Neuron (in vitro differentiated cells): ENCODE measurements around the gene MYH11.
"Not testable (repeated sequence)": the region's sequence is repeated elsewhere in the genome, so short reads cannot be mapped to it uniquely, and the experiment has no call there.

Experiments used
- H2AFZ ChIP-seq: one replicate; pipeline ENCODE4 v1.6.1; 2013; ENCODE audit warnings: low read depth, mild to moderate bottlenecking, inconsistent platforms, low read length, moderate library complexity
- H3K27me3 ChIP-seq: one replicate; pipeline ENCODE4 v1.6.1; 2013; ENCODE audit warnings: low read length; ENCODE audit not compliant: insufficient read depth
- H3K36me3 ChIP-seq: one replicate; pipeline ENCODE4 v1.6.1; 2013; ENCODE audit warnings: low read length; ENCODE audit not compliant: insufficient read depth
- H3K4me1 ChIP-seq: one replicate; pipeline ENCODE4 v1.6.1; 2013; ENCODE audit warnings: low read length; ENCODE audit not compliant: insufficient read depth
- H3K4me3 ChIP-seq: 2 replicates; pipeline ENCODE4 v1.5.1; 2013; ENCODE audit warnings: mild to moderate bottlenecking, low read length, moderate library complexity
- H3K9me3 ChIP-seq: one replicate; pipeline ENCODE4 v1.6.1; 2013; ENCODE audit warnings: low read length

MYH11 gene

DNA sequence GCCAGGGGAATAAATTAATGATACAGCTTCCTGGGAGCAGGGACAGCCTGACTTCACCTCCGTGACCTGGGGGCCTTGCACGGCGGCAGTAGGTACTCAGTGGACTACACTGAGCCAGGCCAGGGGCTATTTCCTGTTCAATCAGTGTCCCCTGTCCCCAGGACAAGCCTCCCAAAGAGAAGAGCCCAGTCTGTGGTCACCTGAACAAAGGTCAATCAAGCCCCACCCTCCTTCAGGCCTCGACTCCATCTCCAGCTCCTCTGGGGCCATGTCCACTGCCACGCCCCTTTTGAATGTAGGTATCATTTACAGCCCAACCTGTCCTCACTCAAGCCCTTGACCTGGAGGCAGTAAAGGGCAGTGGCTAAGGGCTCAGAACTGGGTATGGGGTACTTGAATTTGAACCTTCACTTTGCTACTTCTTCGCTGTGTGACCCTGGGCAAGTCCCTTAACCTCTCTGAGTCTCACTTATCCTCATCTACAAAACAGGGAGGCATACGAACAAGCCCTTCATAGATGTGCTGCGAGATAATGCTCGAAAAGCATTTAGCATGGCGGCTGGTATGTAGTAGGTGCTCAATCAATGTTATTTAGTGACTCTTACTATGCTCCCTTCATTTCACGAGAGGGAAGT, 29.0 kb downstream of the MYH11 start:
- Histone ChIP-seq H3K4me1 (no peaks in the 10 kb centered on the region), H3K27me3 (no peaks in the 10 kb centered on the region), H3K36me3 (no peaks in the 10 kb centered on the region), H3K9me3 (no peaks in the 10 kb centered on the region), H2AFZ (no peak overlapping the region), H3K4me3 (no peak overlapping the region)

- no peak overlapping the region for H3K4me3 ChIP-seq
- no peak overlapping the region for H2AFZ ChIP-seq
- no peaks in the 10 kb centered on the region for H3K9me3 ChIP-seq
- no peaks in the 10 kb centered on the region for H3K27me3 ChIP-seq
- no peaks in the 10 kb centered on the region for H3K4me1 ChIP-seq
- H3K36me3 ChIP-seq: no peaks in the 10 kb centered on the region
Observed at GRCh38 chr16:15827299-15827698, 29.5 kb downstream of the MYH11 start.

DNA sequence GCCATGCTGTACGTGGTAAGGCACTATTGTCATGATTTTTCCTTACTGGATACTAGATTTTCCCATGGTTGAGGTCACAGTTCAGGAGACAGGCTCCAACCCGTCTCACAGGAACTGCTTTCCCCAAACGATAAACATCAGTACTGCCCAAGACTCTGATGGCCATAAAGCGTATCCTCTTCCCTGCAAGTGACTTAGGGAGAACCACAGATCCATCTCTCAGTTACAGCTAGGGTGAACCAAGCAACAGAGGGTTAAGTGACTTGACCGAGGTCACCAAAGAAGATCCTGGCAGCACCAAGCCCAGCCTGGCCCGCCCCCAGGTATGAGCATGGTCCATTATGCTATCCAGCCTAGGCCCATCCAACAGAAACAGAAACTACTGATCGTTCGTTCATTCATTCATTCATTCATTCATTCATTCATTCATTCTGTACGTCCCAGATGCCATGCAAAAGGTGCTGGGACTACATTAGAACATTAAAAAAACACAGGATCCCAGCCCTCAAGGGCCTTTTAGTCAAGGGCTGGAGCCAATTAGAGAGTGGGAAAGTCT, 31.0 kb downstream of the MYH11 start:
- no peaks in the 10 kb centered on the region for H3K27me3 ChIP-seq
- H3K4me3 ChIP-seq: no peak overlapping the region
- no peaks in the 10 kb centered on the region for H3K9me3 ChIP-seq
- no peaks in the 10 kb centered on the region for H3K36me3 ChIP-seq
- no peak overlapping the region for H2AFZ ChIP-seq
- H3K4me1 ChIP-seq: no peaks in the 10 kb centered on the region

DNA sequence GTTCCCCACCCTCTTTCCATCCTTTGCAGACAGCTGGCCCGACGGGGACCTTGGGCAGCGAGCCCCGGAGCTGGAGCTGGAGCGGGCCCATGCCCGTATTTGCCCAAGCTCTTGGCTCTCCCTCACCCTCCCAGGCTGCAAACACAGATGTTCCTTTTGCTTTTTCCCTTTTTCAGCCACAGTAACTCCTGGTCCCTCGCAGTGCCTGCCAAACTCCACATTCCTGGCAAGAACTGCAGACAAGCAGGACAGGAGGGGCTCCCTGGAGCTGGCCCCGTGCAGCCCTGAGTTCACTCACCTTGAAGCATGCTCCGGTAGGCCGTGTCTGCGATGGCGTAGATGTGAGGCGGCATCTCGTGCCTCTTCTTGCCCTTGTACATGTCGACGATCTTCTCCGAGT, 33.9 kb downstream of the MYH11 start:
- H2AFZ ChIP-seq: no peak overlapping the region
- H3K9me3 ChIP-seq: no peaks in the 10 kb centered on the region
- no peaks in the 10 kb centered on the region for H3K36me3 ChIP-seq
- no peaks in the 10 kb centered on the region for H3K27me3 ChIP-seq
- H3K4me3 ChIP-seq: no peak overlapping the region
- H3K4me1 ChIP-seq: no peaks in the 10 kb centered on the region

DNA sequence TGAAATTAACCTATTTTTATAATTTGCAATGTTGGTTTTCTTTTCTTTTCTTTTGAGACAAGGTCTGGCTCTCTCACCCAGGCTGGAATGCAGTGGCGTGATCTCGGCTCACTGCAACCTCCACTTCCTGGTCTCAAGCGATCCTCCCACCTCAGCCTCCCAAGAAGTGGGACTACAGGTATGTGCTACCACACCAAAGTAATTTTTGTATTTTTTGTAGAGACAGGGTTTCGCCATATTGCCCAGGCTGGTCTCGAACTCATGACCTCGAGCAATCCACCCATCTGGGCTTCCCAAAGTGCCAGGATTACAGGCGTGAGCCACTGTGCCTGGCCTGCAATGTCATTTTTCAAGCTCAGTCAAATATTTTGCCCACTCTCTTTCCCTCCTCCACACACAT, 36.0 kb downstream of the MYH11 start:
- H3K9me3 ChIP-seq: no peaks in the 10 kb centered on the region
- no peaks in the 10 kb centered on the region for H3K27me3 ChIP-seq
- no peaks in the 10 kb centered on the region for H3K4me1 ChIP-seq
- no peak overlapping the region for H3K4me3 ChIP-seq
- H3K36me3 ChIP-seq: no peaks in the 10 kb centered on the region
- no peak overlapping the region for H2AFZ ChIP-seq

DNA sequence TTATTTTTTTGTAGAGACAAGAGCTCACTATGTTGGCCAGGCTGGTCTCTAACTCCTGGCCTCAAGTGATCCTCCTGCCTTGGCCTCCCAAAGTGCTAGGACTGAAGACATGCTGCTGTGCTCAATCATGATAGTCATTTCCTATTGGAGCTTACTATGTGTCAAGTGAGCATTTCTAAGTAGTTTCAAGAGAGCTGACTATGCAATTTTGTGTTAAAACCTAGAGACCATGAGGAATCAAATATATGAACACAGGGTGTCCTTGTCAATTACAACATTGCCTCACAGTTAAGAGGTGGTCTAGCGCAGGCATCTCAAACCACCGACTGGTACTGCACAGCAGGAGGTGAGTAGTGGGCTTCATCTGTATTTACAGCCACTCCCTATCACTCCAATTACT, 37.8 kb downstream of the MYH11 start:
- Histone ChIP-seq H3K4me1 (no peaks in the 10 kb centered on the region), H3K36me3 (no peaks in the 10 kb centered on the region), H3K4me3 (no peak overlapping the region), H3K27me3 (no peaks in the 10 kb centered on the region), H3K9me3 (no peaks in the 10 kb centered on the region), H2AFZ (no peak overlapping the region)

- Histone ChIP-seq H3K9me3 (no peaks in the 10 kb centered on the region), H3K4me1 (no peaks in the 10 kb centered on the region), H3K27me3 (no peaks in the 10 kb centered on the region), H2AFZ (no peak overlapping the region), H3K4me3 (no peak overlapping the region), H3K36me3 (no peaks in the 10 kb centered on the region)
Observed at GRCh38 chr16:15817446-15817845, 39.4 kb downstream of the MYH11 start.

DNA sequence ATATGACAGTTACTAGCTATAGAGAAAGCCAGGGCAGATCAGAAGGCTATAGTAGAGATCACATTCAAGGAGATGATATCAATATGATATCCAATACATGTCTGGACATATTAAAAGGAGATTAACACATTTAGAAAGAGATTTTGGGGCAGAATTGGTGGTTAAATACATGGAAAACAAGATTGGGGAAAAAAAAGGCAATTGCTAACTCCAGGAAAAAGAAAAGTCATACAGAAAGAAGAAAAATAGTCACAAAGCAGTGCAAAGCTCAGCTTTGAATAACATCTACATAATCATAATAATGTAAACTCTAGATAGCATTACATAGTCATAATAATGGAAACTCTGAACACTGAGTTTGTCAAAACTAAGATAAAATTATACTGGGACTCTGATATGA, 40.6 kb downstream of the MYH11 start:
- Histone ChIP-seq H3K27me3 (no peaks in the 10 kb centered on the region), H3K36me3 (no peaks in the 10 kb centered on the region), H2AFZ (no peak overlapping the region), H3K4me1 (no peaks in the 10 kb centered on the region), H3K4me3 (no peak overlapping the region), H3K9me3 (no peaks in the 10 kb centered on the region)

DNA sequence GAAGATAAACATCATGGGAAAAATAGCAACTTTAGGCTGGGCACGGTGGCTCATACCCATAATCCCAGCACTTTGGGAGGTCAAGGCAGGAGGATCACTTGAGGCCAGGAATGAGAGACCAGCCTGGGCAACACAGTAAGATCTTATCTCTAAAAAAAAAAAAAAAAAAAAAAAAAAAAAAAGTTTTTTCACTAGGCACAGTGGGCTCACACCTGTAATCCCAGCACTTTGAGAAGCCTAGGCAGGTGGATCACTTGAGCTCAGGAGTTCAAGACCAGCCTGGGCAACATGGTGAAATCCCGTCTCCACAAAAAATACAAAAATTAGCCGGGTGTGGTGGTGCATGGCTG, 44.5 kb downstream of the MYH11 start:
- not testable (repeated sequence) for H3K4me3 ChIP-seq, H3K9me3 ChIP-seq, H3K36me3 ChIP-seq, H3K27me3 ChIP-seq, H2AFZ ChIP-seq, H3K4me1 ChIP-seq

DNA sequence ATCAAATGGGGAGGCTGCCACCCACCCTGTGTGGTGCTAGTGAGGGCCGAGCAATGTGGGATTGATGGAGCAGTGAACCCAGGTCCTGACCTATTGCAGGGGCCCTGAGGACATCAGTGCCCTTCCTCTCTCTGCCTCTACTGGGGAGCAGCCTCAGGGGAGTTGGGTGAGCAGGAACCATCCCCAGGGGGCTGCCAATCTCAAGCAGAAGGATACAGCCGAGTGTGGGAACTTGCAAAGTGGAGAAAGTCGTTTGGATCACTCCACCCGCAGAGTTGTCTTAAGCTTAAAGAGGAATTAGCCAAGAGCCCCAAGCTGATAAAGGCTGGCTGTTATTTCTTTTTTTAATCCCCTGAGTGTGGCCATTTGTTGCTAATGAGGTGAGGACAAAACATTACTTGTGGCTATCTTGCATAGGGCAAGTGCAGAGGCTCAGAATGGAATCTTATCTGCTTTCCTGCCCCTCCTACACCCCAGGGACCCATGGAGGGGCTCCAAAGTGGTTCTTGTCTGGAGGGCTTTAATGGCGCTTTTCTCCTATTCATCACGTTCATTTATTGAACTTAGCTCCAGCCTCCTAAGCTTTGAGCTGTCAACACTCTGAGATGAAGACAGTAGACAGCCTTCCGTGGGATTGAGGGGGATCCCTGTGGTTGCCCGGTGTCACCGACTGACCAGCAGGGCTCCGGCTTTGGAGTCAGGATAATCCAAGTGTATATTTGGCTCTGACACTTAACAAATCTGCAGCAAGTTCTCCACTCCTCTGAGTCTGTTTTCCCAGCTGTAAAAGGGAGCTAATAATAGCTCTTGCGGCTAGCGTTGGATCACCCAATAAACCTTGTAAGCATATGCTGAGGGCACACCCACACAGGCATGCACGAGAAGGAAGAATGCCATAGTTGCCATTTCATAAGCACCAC, 45.1 kb downstream of the MYH11 start:
- Histone ChIP-seq H3K9me3 (no peaks in the 10 kb centered on the region), H3K4me3 (no peak overlapping the region), H3K27me3 (peaks cover 2% of the 10 kb centered on the region), H3K4me1 (no peaks in the 10 kb centered on the region), H2AFZ (no peak overlapping the region), H3K36me3 (no peaks in the 10 kb centered on the region)

- H3K4me3 ChIP-seq: no peak overlapping the region
- H3K27me3 ChIP-seq: peaks cover 2% of the 10 kb centered on the region
- no peaks in the 10 kb centered on the region for H3K4me1 ChIP-seq
- no peak overlapping the region for H2AFZ ChIP-seq
- H3K9me3 ChIP-seq: no peaks in the 10 kb centered on the region
- H3K36me3 ChIP-seq: no peaks in the 10 kb centered on the region
Observed at GRCh38 chr16:15810949-15811348, 45.9 kb downstream of the MYH11 start.

- Histone ChIP-seq H3K27me3 (peaks cover 2% of the 10 kb centered on the region), H2AFZ (no peak overlapping the region), H3K4me1 (no peaks in the 10 kb centered on the region), H3K9me3 (no peaks in the 10 kb centered on the region), H3K4me3 (no peak overlapping the region), H3K36me3 (no peaks in the 10 kb centered on the region)
Observed at GRCh38 chr16:15810411-15810810, 46.4 kb downstream of the MYH11 start.

DNA sequence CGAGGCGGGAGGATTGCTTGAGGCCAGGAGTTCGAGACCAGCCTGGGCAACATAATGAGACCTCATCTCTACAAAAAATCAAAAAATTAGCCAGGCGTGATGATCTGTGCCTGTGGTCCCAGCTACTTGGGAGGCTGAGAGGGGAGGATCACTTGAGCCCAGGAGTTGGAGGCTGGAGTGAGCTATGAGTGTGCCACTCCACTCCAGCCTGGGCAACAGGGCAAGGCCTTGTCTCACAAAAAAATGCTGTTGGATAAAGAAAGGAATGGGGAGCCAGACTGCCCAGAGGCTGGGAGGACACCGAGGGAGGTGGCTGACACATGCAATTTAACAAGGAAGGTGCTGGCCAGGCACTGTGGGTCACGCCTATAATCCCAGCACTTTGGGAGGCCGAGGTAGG, 47.5 kb downstream of the MYH11 start:
- not testable (repeated sequence) for H3K4me1 ChIP-seq, H3K27me3 ChIP-seq, H2AFZ ChIP-seq, H3K4me3 ChIP-seq, H3K36me3 ChIP-seq, H3K9me3 ChIP-seq
